NCI-H2081 treated with DMSO at 0.1 percent for 48 hours (cell line): ENCODE measurements around the gene LASP1.
"Not testable (repeated sequence)": the region's sequence is repeated elsewhere in the genome, so short reads cannot be mapped to it uniquely, and the experiment has no call there.

Experiments used
- DNase-seq: peaks from one replicate; lab custom pipeline; 2025; lab: John Stamatoyannopoulos, UW

LASP1 gene

DNA sequence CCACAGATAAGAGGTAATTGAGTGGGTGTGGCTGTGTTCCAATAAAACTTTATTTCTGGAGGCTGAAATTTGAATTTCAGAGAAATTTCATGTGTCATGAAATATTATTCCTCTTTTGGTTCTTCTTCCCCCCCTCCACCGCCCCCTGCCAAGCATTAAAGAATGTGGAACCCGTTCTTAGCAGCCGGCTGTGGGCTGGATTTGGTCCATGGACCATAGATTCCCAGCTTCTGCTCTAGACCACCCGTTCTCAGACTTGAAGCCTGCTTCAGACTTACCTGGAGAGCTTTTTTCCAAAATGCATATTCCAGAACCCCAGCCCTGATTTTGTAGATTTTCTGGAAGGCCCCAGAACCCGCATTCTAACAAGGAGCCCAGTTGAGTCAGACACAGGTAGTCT is 40.5 kb downstream of the LASP1 start:
- no peak for DNase-seq

GRCh38 chr17:38911081-38911730 is 41.3 kb downstream of the LASP1 start:
- no peak for DNase-seq

- DNase-seq = not testable (repeated sequence)
These were observed 41.8 kb downstream of the LASP1 start for GRCh38 chr17:38911731-38912081.

DNA sequence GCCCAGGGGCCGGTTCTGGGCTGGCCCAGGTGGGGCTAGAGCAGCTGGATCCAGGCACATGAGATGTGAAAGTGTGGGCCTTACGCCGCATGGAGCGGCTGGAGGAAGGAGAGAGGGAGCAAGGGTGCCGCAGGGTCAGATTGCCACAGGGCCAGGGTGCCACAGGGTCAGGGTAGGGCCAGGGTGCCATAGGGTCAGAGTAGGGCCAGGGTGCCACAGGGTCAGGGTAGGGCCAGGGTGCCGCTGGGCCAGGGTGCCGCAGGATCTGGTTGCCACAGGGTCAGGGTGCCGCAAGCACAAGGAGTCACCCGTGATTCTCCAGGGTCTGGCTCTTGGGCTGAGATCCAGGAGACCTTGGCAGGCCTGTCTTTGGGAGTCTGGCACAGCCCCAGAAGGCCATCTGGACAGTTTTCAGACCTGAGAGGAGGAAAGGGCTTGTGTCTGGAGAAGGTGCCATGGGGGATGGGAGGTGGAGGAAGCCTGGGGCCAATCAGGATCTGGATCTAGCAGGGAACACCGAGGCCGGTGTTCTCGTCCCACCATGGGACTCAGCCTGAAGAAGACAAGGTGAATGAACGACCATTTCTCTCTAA is 42.5 kb downstream of the LASP1 start:
- no peak for DNase-seq

DNA sequence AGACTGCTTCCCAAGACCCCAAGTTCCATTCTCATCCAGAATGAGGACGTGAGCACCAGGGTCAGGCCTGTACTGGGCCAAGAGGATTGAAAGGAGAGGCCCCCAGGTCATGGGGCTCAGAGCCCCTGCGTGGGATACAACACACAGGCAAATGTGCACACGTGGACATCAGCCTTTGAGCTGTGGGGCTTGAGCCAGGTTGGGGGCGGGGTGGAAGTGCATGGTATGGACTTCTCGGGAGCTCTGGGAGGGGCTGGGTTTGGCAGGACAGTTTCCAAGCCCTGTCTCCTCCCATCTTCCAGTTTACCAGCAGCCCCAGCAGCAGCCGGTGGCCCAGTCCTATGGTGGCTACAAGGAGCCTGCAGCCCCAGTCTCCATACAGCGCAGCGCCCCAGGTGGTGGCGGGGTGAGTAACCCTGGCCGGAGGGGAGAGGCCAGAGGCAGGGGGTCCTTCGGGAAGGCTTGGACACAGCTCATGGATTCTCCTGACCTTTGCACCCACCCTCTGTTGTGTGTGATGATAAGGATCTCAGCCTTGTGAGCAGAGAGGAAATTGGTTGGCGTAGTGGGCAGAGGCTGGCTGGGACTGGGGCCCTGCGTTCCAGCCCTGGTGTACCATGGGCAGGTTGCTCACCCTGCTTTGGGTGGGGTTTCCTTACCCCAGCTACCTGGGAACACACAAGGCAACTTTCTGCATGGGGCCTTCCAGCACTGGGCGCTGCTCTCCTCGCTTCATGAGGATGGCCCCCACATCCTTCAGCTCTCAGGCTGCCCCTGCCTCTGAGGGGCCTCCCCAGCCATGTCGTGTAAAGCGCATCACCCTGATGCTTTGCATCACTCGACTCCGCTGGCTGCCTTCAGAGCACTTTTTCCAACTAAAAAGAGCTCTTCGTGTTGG is 45.1 kb downstream of the LASP1 start:
- no peak for DNase-seq

- no peak for DNase-seq
These were observed 45.8 kb downstream of the LASP1 start for GRCh38 chr17:38915639-38915995.

DNA sequence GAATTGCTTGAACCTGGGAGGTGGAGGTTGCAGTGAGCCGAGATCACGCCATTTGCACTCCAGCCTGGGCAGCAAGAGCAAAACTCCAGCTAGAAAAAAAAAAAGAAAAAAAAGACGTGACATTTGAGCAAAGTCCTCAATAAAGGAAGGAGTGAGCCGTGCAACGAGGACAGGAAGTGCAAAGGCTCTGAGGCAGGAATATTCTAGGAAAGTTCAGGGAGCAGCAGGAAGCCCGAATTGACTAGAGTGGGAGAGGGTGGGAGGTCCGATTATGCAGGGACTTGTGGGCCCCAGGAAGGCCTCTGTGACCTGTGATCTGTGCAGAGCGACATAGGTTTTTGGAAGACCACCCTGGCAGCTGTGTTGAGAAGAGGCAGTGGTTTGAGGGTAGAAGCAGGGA is 46.9 kb downstream of the LASP1 start:
- no peak for DNase-seq

GRCh38 chr17:38917259-38917658 is 47.4 kb downstream of the LASP1 start:
- no peak for DNase-seq

GRCh38 chr17:38918129-38918913 is 48.5 kb downstream of the LASP1 start:
- no peak for DNase-seq

GRCh38 chr17:38918916-38919315 is 49.1 kb downstream of the LASP1 start:
- no peak for DNase-seq

- no peak for DNase-seq
These were observed 49.6 kb downstream of the LASP1 start for GRCh38 chr17:38919316-38920078.

DNA sequence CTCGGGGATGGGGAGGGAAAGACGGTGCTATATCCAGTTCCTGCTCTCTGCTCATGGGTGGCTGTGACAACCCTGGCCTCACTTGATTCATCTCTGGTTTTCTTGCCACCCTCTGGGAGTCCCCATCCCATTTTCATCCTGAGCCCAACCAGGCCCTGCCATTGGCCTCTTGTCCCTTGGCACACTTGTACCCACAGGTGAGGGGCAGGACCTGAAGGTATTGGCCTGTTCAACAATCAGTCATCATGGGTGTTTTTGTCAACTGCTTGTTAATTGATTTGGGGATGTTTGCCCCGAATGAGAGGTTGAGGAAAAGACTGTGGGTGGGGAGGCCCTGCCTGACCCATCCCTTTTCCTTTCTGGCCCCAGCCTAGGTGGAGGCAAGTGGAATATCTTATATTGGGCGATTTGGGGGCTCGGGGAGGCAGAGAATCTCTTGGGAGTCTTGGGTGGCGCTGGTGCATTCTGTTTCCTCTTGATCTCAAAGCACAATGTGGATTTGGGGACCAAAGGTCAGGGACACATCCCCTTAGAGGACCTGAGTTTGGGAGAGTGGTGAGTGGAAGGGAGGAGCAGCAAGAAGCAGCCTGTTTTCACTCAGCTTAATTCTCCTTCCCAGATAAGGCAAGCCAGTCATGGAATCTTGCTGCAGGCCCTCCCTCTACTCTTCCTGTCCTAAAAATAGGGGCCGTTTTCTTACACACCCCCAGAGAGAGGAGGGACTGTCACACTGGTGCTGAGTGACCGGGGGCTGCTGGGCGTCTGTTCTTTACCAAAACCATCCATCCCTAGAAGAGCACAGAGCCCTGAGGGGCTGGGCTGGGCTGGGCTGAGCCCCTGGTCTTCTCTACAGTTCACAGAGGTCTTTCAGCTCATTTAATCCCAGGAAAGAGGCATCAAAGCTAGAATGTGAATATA is 50.8 kb downstream of the LASP1 start:
- no peak for DNase-seq

DNA sequence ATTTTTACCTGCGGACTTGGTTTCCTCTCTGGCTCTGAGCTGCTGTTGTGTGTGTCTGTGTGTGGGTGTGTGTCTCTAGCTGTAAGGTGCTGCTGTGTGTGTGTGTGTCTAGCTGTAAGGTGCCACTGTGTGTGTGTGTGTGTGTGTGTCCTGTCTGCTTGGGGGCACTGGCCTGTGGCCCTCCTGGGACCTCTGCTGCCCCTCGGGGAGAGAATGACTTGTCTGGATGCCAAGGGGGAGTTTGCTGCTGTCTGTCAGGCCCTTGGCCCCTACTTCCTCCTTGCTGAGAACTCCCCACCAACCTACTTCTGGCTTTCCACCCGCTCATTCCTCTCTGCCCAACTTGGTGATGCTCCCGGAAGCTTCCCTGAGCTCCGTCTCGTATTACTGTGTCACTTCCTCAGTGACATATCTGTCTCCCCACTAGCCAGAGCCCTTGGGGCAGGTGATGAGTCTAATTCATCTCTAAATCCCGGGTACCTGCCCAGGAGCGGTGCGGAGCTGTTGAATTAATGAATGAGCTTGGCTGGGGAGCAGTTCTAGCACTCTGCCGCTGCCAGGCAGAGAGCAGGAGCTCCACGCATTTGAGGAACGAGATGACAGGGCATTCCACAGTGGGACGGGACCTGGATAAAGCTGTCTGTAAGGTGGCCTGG is 52.0 kb downstream of the LASP1 start:
- no peak for DNase-seq

- DNase-seq = peak; percentile 23
These were observed 52.9 kb downstream of the LASP1 start for GRCh38 chr17:38922538-38923297.

GRCh38 chr17:38925263-38925995 is 55.6 kb downstream of the LASP1 start, which contains the start of gene LASP1NB:
LASP1NB (plus strand) TSS chr17:38925614.
- DNase-seq = no peak

DNA sequence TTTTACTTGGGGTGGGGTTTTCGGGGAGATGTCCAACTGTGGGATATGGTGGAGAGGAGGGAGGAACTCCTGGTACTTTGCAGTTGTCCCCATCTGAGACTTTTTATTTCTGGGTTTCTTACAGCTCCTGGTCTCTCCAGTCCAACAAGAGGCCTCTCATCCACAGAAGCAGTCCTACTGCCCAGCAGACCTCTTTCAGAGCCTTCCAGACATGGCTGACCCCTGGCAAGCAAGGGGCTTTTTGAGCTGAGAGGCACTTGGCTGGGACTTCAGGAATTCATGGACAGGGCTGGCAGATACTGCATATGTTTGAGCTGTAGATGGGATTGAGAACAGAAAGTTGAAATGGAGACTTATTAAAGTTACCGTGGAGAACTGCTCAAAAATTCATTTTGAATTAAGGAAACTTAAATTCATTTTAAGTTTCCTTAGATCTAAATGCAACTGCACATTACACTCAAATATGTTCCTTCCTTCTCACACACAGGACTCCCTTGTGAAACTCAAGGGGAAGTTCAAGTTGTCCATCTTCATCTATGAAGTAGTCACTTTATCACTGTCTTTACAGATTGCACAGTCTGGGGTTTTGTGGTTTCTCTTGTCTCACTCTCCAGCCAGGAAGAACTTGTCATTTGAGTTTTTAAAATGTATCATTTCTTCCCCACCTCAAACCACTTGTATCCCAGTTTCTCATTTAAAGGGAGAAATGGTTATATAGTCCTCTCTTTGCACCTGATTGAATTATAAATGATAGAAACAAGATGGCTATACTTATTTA is 56.6 kb downstream of the LASP1 start:
- no peak for DNase-seq

GRCh38 chr17:38930782-38931181 is 60.9 kb downstream of the LASP1 start:
- DNase-seq = not testable (repeated sequence)

DNA sequence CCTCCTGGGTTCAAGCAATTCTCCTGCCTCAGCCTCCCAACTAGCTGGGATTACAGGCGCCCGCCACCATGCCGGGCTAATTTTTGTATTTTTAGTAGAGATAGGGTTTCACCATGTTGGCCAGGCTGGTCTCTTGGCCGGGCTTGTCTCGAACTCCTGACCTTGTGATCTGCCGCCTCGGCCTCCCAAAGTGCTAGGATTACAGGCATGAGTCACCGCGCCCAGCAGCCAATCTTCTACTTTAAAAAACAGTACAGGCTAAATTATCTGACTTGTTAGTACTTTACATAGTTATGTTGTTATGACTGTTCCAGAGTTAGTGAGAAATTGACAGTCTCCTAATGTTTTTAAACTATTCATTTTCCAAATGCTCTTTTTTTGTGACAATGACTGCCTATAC is 64.1 kb downstream of the LASP1 start:
- not testable (repeated sequence) for DNase-seq
